ENCODE measurements around the gene CARNS1. TPM values are rescaled to one million over a fixed set of nuclear protein-coding genes. Genes with fewer than 3 reads are reported as not detected.

CARNS1 gene
- total RNA-seq, 1 experiment from 2014 or later = 1.1 TPM

DNA sequence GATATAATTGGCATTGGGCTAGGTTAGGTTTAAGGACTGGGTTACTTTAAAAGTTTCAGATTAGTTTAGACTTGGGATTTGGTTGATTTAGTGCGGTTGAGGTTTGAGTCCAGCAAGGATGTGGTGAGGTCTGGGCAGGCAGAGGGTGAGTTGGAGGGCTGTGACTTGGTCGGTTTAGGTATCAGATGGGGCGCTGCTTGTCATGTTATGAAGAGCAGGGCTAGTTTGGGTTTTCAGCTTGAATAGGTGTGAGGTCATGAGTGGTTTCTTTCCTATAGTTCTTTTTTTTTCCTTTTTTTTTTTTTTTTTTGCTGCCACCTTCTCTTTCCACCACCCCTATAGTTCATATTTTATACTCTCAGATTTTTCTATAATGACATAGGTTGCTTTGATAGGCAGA is 46.9 kb upstream of the CARNS1 start:
- no peak overlapping the region for H4K8ac ChIP-seq (replicated peaks; ENCODE audit: insufficient read length, low read depth, low read length)
- H2BK15ac ChIP-seq (ENCODE audit: low read depth, low read length) = no peak overlapping the region
- H2BK120ac ChIP-seq (ENCODE audit: low read depth, low read length, poor library complexity, severe bottlenecking) = no peak overlapping the region
- H3K27ac ChIP-seq (ENCODE audit: insufficient read length, low read depth, low read length) = no peak overlapping the region
- peaks cover 34 to 36% of the 10 kb centered on the region in 2 experiments for H3K4me1 Mint-ChIP-seq
- H2AFZ ChIP-seq (ENCODE audit: low read length) = no peak overlapping the region
- no peak for TF ChIP-seq CTCF (conservative IDR thresholded peaks at IDR 0.05)
- H3K4me1 ChIP-seq (ENCODE audit: insufficient read depth, low read length) = peaks cover 7% of the 10 kb centered on the region; the same call in 1 of the 2 replicates
- no peaks in the 10 kb centered on the region for H3K79me1 ChIP-seq (ENCODE audit: insufficient read depth, low read depth, low read length, poor library complexity, severe bottlenecking)
- no peak overlapping the region for H2BK5ac ChIP-seq (ENCODE audit: insufficient read length, low read length)
- no peak overlapping the region for H2BK20ac ChIP-seq (ENCODE audit: low read depth, low read length, poor library complexity, severe bottlenecking)
- no peaks in the 10 kb centered on the region for H3K9me3 ChIP-seq (ENCODE audit: control insufficient read depth, low read depth, low read length)
- no peak overlapping the region for H3K4ac ChIP-seq (ENCODE audit: low read depth, low read length)
- no peak overlapping the region for H3T11ph ChIP-seq (ENCODE audit: low read length)
- no peak overlapping the region for H2AK5ac ChIP-seq (ENCODE audit: insufficient read length, low read length)
- WGBS (ENCODE audit: extremely low coverage, insufficient read length, low lambda C conversion rate) = no CpG with 5 or more reads among the region's 3 CpGs
- H3K18ac ChIP-seq (ENCODE audit: insufficient read length, low read depth, low read length) = no peak overlapping the region
- no peak overlapping the region for H3K4me2 ChIP-seq (ENCODE audit: insufficient read depth, insufficient read length, low read length)
- no peaks in the 10 kb centered on the region for H3K9me3 Mint-ChIP-seq
- no peak overlapping the region for H4K5ac ChIP-seq (ENCODE audit: insufficient read length, low read depth, low read length)
- H3K23ac ChIP-seq (ENCODE audit: insufficient read length, low read depth, low read length) = no peak overlapping the region
- peaks cover 67% of the 10 kb centered on the region for H3K27me3 Mint-ChIP-seq (ENCODE audit: low read depth)
- H3K56ac ChIP-seq (ENCODE audit: insufficient read length, low read depth, low read length) = no peak overlapping the region
- no peaks in the 10 kb centered on the region for H3K79me2 ChIP-seq (ENCODE audit: insufficient read depth, low read length)
- H3K36me3 Mint-ChIP-seq (ENCODE audit: insufficient read depth in 1 of 3, low read depth in 3 of 3) = no peaks in the 10 kb centered on the region; a peak in 1 of 7 replicates
- no peak overlapping the region for H3K14ac ChIP-seq (ENCODE audit: insufficient read depth, low read length)
- no peak for DNase-seq
- H4K91ac ChIP-seq (ENCODE audit: insufficient read length, low read depth, low read length) = no peak overlapping the region
- H3K9ac ChIP-seq (ENCODE audit: extremely low read depth, insufficient read length, low read length) = no peak overlapping the region
- peaks cover 15% of the 10 kb centered on the region for H3K23me2 ChIP-seq (ENCODE audit: insufficient read length, low read depth, low read length, poor library complexity, severe bottlenecking)
- H3K27ac Mint-ChIP-seq = no peak overlapping the region; a peak in 1 of 7 replicates
- no peak overlapping the region for H2BK12ac ChIP-seq (ENCODE audit: insufficient read length, low read depth, low read length)
- no peaks in the 10 kb centered on the region; the same call in 1 of the 2 replicates for H3K27me3 ChIP-seq (ENCODE audit: insufficient read depth, low read length)
- peaks cover 3% of the 10 kb centered on the region for H4K20me1 ChIP-seq (ENCODE audit: control insufficient read depth, insufficient read depth, insufficient read length)
- no peak overlapping the region for H3K4me3 Mint-ChIP-seq
